ENCODE measurements around the gene EP400.

The EP400 gene

GRCh38 chr12:131905081-131905629 lies 44.6 kb upstream of the EP400 start:
- no peak for TF ChIP-seq CTCF (conservative IDR thresholded peaks at IDR 0.05)
- no peak for TF ChIP-seq ZFX (IDR thresholded peaks at IDR 0.05)
- H3K27ac ChIP-seq, result no peak overlapping the region

- TF ChIP-seq CTCF (conservative IDR thresholded peaks at IDR 0.05) (no peak), ZFX (IDR thresholded peaks at IDR 0.05) (no peak)
Observed at GRCh38 chr12:131905630-131906091, 44.1 kb upstream of the EP400 start.

GRCh38 chr12:131907379-131908091 lies 42.2 kb upstream of the EP400 start:
- H3K27ac ChIP-seq, result no peak overlapping the region

More at GRCh38 chr12:131905630-131906091, 44.1 kb upstream of the EP400 start:
- no peak overlapping the region for H3K27ac ChIP-seq

GRCh38 chr12:131908092-131909080 lies 41.4 kb upstream of the EP400 start:
- no peak overlapping the region for H3K27ac ChIP-seq
- no peak for TF ChIP-seq ZFX (IDR thresholded peaks at IDR 0.05)
- no peak for TF ChIP-seq CTCF (conservative IDR thresholded peaks at IDR 0.05)

More at GRCh38 chr12:131907379-131908091, 42.2 kb upstream of the EP400 start:
- no peak for TF ChIP-seq ZFX (IDR thresholded peaks at IDR 0.05)

GRCh38 chr12:131909081-131909751 lies 40.5 kb upstream of the EP400 start:
- H3K27ac ChIP-seq, result no peak overlapping the region
- TF ChIP-seq ZFX (IDR thresholded peaks at IDR 0.05) (no peak), CTCF (conservative IDR thresholded peaks at IDR 0.05) (no peak)

- TF ChIP-seq CTCF (conservative IDR thresholded peaks at IDR 0.05), result no peak
- no peak for TF ChIP-seq ZFX (IDR thresholded peaks at IDR 0.05)
- H3K27ac ChIP-seq, result no peak overlapping the region
Observed at GRCh38 chr12:131909752-131910219, 40.0 kb upstream of the EP400 start.
